ENCODE results near the gene RARRES2.

The RARRES2 gene

DNA sequence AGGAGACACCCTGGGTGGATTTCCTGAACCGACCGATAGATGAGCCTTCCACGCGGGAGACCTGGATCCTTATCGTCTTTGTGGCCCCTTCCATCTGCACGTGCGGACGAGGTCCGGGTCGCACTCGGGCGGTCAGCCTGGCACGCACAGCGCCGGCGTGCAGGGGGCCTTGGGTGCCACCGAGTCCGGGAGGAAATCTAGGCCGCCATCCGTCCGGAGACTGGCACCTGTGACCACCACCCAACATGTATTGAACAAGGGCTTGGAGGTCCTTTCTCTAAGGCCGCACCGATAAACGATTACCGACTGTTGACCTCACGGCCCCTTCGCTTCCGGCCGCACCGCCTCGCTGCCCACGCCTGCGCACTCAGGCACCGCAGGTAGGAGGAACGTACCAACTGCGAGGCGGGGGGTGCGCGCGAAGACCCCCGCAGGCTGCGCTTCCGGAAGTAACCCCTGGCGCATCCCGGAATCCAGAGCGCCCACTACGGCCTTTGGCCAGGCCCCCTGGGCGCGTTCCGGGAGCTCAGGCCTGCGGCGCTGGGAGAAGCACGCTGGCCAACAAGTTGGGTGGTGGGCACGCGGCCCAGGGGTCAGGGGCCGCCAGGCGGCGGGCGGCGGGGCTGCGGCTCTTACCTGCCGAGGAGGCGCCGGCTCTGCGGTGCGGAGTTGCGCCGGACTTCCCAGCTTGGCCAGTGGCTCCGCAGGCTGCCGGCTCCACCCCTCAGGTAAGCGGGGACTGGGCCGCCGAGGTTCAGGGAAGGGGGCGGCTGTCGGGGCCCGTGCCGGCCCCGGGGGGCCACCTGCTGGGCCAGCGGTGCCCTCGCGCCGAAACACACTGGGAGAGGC is 18.4 kb downstream of the RARRES2 start, which contains the start of the genes ACTR3C and LRRC61:
TSS of gene ACTR3C (minus strand) at position 713 of the 849 bp plus-strand sequence. CDS start 28,249 bp downstream, outside the sequence.
TSS of gene LRRC61 (plus strand) at position 523 of the 849 bp plus-strand sequence. CDS start 13,507 bp downstream, outside the sequence.
- Histone ChIP-seq H3K79me2 (ENCODE audit: control insufficient read depth, low read length) (peaks cover 38% of the 10 kb centered on the region), H3K4me1 (ENCODE audit: control insufficient read depth, low read length) (peaks cover 29% of the 10 kb centered on the region), H3K9me2 (replicated peaks; ENCODE audit: control insufficient read depth, low read length) (no peaks in the 10 kb centered on the region), H4K20me1 (ENCODE audit: control insufficient read depth, insufficient read depth, low read depth, low read length) (no peaks in the 10 kb centered on the region), H3K4me3 (ENCODE audit: low read length) (peak within 1 kb of the TSS; percentile 99), H3K36me3 (ENCODE audit: control insufficient read depth, low read length) (peaks cover 52% of the 10 kb centered on the region), H3K27me3 (ENCODE audit: control insufficient read depth, low read length) (no peaks in the 10 kb centered on the region), H3K4me2 (ENCODE audit: low read length) (peak within 1 kb of the TSS; percentile 98), H3F3A (ENCODE audit: control insufficient read depth, insufficient read depth) (no peaks in the 10 kb centered on the region), H3K27ac (ENCODE audit: low read depth, low read length) (peak within 1 kb of the TSS; percentile 72), H3K9me3 (ENCODE audit: control insufficient read depth, insufficient read depth, low read length) (no peaks in the 10 kb centered on the region)
- TF ChIP-seq, protein P1, sequence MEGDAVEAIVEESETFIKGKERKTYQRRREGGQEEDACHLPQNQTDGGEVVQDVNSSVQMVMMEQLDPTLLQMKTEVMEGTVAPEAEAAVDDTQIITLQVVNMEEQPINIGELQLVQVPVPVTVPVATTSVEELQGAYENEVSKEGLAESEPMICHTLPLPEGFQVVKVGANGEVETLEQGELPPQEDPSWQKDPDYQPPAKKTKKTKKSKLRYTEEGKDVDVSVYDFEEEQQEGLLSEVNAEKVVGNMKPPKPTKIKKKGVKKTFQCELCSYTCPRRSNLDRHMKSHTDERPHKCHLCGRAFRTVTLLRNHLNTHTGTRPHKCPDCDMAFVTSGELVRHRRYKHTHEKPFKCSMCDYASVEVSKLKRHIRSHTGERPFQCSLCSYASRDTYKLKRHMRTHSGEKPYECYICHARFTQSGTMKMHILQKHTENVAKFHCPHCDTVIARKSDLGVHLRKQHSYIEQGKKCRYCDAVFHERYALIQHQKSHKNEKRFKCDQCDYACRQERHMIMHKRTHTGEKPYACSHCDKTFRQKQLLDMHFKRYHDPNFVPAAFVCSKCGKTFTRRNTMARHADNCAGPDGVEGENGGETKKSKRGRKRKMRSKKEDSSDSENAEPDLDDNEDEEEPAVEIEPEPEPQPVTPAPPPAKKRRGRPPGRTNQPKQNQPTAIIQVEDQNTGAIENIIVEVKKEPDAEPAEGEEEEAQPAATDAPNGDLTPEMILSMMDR (IDR thresholded peaks at IDR 0.05; ENCODE audit: low read depth, low read length, poor library complexity, severe bottlenecking): peak; percentile 65
- TF ChIP-seq EZH2phosphoT487 (IDR thresholded peaks at IDR 0.05; ENCODE audit: borderline replicate concordance, low read length): no peak

DNA sequence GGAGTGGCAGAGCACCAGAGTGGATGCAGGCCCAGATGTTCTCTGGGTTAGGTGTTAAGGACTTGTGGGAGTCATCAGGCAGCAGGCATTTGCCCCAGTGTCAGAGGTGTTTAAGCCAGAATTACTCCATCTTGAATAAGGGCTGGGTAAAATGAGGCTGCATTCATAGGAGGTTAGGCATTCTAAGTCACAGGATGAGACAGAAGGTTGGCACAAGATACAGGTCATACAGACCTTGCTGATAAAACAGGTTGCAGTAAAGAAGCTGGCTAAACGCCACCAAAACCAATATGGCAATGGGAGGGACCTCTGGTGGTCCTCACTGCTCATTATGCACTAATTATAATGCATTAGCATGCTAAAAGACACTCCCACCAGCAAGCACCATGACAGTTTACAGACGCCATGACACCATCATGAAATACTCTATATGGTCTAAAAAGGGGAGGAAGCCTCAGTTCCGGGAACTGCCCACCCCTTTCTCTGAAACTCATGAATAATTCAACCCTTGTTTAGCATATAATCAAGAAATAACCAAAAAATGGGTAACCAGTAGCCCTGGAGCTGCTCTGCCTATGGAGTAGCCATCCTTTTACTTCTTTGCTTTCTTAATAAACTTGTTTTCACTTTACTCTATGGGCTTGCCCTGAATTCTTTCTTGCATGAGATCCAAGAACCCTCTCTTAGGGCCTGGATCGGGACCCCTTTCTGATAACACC is 19.2 kb downstream of the RARRES2 start:
- H3K9me3 ChIP-seq (ENCODE audit: control insufficient read depth, insufficient read depth, low read length): no peaks in the 10 kb centered on the region
- H3F3A ChIP-seq (ENCODE audit: control insufficient read depth, insufficient read depth): no peaks in the 10 kb centered on the region
- peak overlapping the region; percentile 72 for H3K27ac ChIP-seq (ENCODE audit: low read depth, low read length)
- peaks cover 44% of the 10 kb centered on the region for H3K36me3 ChIP-seq (ENCODE audit: control insufficient read depth, low read length)
- H3K4me2 ChIP-seq (ENCODE audit: low read length): peak overlapping the region; percentile 98
- no peak for TF ChIP-seq EZH2phosphoT487 (IDR thresholded peaks at IDR 0.05; ENCODE audit: borderline replicate concordance, low read length)
- TF ChIP-seq, protein P1 (IDR thresholded peaks at IDR 0.05; ENCODE audit: low read depth, low read length, poor library complexity, severe bottlenecking): no peak
- H3K27me3 ChIP-seq (ENCODE audit: control insufficient read depth, low read length): no peaks in the 10 kb centered on the region
- no peaks in the 10 kb centered on the region for H3K9me2 ChIP-seq (replicated peaks; ENCODE audit: control insufficient read depth, low read length)
- H4K20me1 ChIP-seq (ENCODE audit: control insufficient read depth, insufficient read depth, low read depth, low read length): no peaks in the 10 kb centered on the region
- H3K79me2 ChIP-seq (ENCODE audit: control insufficient read depth, low read length): peaks cover 38% of the 10 kb centered on the region
- H3K4me3 ChIP-seq (ENCODE audit: low read length): peak overlapping the region; percentile 99
- H3K4me1 ChIP-seq (ENCODE audit: control insufficient read depth, low read length): peaks cover 29% of the 10 kb centered on the region

DNA sequence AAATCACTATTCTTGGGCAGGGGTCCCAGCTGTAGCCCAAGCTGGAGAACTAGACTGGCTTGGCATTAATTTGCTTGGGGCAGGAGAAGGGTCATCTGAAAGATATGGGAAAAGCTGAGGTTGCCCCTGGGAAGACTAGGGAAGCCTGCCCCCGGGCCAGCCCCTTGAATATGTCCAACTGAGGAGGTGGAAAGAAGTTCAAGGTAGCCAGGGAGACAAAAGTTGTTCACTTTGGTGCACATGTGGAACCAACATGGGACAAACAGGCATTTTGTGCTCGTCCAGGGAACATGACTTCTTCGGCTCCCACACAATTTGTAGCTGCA is 19.7 kb downstream of the RARRES2 start:
- no peak for TF ChIP-seq EZH2phosphoT487 (IDR thresholded peaks at IDR 0.05; ENCODE audit: borderline replicate concordance, low read length)
- TF ChIP-seq, protein P1 (IDR thresholded peaks at IDR 0.05; ENCODE audit: low read depth, low read length, poor library complexity, severe bottlenecking): no peak
- Histone ChIP-seq H3K36me3 (ENCODE audit: control insufficient read depth, low read length) (peaks cover 39% of the 10 kb centered on the region), H3K4me2 (ENCODE audit: low read length) (peak overlapping the region; percentile 98), H3K9me2 (replicated peaks; ENCODE audit: control insufficient read depth, low read length) (no peaks in the 10 kb centered on the region), H3K27ac (ENCODE audit: low read depth, low read length) (no peak overlapping the region), H3K27me3 (ENCODE audit: control insufficient read depth, low read length) (no peaks in the 10 kb centered on the region), H4K20me1 (ENCODE audit: control insufficient read depth, insufficient read depth, low read depth, low read length) (no peaks in the 10 kb centered on the region), H3F3A (ENCODE audit: control insufficient read depth, insufficient read depth) (no peaks in the 10 kb centered on the region), H3K4me1 (ENCODE audit: control insufficient read depth, low read length) (peaks cover 29% of the 10 kb centered on the region), H3K4me3 (ENCODE audit: low read length) (peak overlapping the region; percentile 99), H3K79me2 (ENCODE audit: control insufficient read depth, low read length) (peaks cover 38% of the 10 kb centered on the region), H3K9me3 (ENCODE audit: control insufficient read depth, insufficient read depth, low read length) (no peaks in the 10 kb centered on the region)

All from DOHH2 (cell line).